Occipital lobe (tissue), 2 donors: ENCODE measurements around the gene DESI1. TPM values are rescaled to one million over a fixed set of nuclear protein-coding genes. Genes with fewer than 3 reads are reported as not detected.
"Not testable (repeated sequence)": the region's sequence is repeated elsewhere in the genome, so short reads cannot be mapped to it uniquely, and the experiment has no call there.

ENCODE experiments used
- DNase-seq: peaks from one replicate; lab custom pipeline; 2025; lab: John Stamatoyannopoulos, UW
- total RNA-seq: library from RNA; depleted of rRNA; stranded (reverse); fragments of >200 nt; gene quantifications from one replicate; pipeline ENCODE4 v1.2.3, GENCODE V29; 2014

DESI1 gene
- 18.1 TPM for total RNA-seq

GRCh38 chr22:41620589-41621098 lies at the start of gene DESI1:
Gene DESI1, minus strand, starts transcription at chr22:41621043. Its CDS starts 204 bp downstream, at chr22:41620839.
- no peak for DNase-seq

DNA sequence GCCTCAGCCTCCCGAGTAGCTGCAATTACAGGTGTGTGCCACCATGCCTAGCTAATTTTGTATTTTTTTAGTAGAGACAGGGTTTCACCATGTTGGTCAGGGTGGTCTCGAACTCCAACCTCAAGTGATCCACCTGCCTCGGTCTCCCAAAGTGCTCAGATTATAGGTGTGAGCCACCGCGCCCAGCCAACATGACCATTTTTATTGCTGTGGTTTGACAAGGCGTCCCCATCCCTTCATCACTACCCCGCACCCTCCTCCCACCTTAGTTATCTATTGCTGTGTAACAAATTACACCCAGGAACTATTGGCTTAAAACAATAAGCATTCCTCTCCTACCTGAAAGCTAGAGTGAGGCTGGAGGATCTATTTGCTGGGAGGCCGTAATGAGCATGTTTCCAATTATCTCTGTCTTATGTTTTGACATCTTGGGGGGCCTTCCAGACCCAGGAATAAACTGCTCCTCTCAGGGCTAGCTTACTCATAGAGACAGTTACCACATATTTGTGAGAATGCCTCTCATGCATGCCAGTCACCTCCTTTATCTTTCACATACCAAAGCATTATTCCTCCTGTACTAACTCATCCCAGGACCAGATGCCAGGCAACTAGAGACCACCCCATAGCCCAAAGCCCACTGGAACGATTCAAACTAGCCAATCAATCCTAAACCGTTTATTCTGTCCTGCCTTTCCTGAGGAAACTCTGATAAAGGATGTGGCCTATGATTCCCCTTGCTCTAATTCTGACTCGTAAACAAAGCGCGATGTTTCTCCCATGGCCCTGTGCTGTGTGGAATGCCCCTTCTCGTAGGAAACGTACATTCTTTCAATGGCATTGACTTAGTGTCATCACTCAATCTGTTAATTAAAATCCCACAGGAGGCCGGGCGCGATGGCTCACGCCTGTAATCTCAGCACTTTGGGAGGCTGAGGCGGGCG lies 48.4 kb upstream of the DESI1 start:
- DNase-seq, result no peak

DNA sequence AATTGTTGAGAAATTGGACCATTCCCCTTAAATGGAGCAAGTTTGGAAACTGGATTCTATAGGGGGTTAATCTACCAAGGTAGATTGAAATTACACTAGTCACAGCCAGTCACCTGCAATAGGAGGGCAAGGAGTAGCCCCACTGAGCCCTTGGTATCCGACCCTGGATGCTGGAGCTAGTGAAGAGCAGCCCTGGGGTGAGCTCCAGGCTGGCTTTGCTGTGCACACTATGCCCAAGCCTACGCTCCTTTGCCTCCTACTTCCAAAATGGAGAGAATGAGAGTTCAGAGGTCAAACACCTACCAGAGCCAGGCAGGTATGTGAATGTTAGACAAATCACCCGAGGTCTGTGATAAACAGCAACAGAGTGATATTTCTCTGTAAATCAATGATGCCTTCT lies 44.1 kb upstream of the DESI1 start:
- no peak for DNase-seq

DNA sequence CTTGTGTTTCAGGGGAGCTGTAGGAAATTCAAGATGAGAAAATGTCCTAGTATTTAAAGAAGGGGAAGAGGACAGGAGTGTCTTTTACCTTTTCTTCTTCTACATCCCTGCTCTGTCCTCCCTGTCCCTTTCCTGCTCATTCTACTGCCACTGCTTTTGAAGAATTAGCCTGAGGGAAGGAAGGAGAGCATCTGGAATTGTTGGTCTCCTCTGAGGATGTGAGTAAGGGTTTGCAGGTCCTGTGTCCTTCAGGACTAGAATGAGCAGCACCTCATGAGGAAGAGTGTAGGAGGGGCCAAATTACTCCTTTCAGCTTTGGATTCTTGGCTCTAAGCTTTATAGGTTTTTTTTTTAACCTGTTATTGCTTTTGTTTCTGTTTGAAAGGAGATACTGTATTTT lies 43.6 kb upstream of the DESI1 start:
- DNase-seq, result no peak

GRCh38 chr22:41663594-41663993 lies 42.8 kb upstream of the DESI1 start:
- not testable (repeated sequence) for DNase-seq

GRCh38 chr22:41661713-41662112 lies 40.9 kb upstream of the DESI1 start:
- DNase-seq, result no peak

DNA sequence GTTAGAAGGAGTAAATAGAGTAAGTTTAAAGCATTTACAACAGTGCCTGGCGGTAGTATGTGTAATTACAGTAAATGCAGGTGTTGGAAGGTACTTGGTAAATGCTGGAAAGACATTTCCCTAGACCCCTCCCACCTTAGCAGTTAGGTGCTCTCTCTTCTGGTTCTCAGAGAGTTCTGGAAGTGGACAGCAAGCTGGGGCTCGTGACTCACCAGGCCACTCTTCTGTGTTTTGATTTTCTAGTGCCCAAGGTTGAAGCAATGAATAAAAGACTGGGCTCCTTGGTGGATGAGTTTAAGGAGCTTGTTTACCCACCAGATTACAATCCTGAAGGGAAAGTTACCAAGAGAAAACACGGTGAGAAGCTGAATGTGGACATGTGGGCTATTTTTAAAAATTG lies 40.2 kb upstream of the DESI1 start:
- DNase-seq, result no peak

DNA sequence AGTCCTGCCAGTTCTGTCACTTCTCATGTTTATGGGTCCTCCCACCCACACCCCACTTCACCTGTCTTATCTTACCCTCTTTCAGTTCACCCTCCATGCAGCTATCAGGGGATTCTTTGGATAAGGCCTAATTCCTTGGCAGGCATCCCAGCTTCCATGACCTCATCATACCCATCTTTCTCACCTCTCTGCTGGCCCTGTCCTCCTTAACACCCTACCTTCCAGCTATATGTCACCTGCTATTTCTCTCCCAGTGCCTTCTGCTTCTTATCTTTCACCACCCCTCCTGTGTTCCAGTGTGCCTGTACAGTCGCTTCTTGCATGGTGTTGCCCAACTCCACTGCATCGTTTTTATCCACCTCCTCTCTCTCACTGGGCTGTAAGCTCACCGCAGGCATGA lies 39.6 kb upstream of the DESI1 start:
- no peak for DNase-seq

DNA sequence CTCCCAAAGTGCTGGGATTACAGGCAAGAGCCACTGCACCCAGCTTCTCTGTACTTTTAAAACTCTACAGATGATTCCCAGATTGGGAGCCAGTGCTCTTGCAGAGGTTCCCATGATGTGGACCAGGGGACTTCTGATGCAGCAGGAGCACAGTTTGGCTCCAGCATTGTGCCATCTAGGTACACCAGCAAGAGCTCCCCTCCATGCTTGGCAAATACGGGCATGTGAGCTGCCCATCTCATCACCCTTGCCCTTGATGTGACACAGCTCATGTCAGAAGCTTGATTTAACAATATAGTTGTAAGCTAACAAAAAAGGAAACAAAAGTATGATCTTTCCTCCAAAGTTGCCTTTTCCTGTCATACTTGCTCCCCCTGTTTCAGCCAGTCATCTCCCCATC lies 39.1 kb upstream of the DESI1 start:
- no peak for DNase-seq

DNA sequence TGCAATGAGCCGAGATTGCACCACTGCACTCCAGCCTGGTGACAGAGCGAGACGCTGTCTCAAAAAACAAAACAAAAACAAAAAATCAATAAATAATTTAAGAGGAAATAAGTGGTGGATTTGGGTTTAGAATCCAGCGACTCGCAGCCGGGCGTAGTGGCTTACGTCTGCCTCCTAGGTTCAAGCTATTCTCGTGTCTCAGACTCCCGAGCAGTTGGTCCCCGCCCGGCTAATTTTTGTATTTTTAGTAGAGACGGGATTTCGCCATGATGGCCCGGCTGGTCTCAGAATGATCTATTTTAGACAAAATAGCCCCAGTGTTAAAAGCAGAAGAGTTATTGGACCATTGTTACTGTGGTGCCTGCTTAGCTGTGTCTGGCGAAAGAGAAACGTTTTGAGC lies 38.0 kb upstream of the DESI1 start:
- DNase-seq, result no peak

DNA sequence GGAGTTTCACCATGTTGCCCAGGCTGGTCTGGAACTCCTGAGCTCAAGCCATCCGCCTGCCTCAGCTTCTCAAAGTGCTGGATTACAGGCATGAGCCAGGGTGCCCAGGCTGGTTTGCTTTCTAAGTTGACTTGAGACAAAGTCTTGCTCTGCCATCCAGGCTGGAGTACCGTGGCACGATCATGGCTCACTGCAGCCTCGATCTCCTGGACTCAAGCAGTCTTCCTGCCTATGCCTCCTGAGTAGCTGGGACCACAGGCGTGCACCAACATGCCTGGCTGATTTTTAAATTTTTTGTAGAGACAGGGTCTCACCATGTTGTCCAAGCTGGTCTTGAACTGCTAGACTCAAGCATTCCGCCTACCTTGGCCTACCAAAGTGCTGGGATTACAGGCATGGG lies 36.9 kb upstream of the DESI1 start:
- DNase-seq, result no peak

DNA sequence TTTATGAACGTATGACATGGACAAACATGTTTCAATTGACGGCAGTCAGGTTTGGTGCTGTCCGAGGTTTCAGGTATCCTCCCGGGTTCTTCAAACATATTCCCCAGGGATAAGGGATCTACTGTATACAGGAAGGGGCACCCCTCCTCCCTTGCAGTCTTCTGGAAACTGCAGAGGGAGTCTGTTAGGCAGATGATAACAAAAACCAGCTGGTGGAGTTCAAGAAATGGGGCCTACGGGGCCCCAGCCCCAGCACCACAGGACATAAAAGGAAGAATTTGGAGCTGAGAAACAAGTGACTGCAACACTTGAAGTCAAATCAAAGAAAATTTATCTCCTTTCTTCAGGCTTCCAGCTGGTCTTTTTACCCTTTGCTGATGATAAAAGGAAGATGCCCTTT lies 35.7 kb upstream of the DESI1 start:
- DNase-seq, result no peak

DNA sequence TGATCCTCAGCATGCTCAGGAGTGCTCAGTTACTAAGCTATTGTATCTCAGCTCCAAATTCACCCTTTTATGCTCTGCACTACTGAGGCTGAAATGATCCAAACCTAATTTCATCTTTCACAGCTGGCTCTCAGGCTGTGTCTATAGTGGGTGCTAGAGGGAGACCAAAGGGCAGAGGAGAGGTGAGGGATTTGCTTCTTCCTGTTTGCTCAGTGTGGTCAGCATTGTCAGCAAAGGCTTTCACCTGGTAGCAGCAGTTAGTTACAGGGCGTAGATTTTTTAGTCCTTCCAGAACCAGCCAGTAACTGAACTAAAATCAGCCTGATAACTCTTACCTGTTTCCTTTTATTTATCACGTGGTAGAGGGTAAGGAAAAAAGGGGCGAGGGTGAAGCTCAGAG lies 33.5 kb upstream of the DESI1 start:
- no peak for DNase-seq

- no peak for DNase-seq
Observed at GRCh38 chr22:41650821-41651220, 30.0 kb upstream of the DESI1 start.

DNA sequence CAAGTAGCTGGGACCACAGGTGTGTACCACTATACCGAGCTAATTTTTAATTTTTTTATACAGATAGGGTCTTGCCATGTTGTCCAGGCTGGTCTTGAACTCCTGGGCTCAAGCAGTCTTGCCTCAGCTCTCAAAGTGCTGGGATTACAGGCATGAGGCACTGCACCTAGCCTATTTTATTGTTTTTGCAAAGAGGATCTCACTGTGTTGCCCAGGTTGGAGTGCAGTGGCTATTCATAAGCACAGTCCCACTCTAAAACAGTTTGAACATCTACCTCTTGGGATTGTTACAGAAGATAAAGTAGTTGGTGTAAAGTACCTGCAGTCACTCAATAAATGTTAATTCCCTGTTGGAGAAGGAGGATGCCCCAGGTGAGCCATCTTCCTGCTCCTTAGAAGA lies 29.4 kb upstream of the DESI1 start:
- DNase-seq, result no peak

DNA sequence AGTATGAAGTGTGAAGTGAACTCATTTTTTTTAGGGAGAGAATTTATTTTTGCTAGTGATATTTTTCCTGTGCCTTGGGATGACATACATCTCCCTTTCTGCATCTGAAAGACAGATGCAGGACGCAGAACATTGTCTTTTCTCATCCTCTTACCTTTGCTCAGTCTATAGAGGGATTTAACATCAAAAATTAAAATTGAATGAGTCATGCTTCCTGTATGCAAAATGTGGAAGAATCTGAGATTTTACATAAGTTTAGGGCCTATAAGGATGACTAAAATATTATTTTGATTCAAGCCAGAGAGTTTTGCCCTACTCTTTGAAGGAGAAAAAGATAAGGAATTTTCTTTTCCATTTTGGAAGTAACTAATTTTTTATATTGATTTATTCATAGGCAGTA lies 27.6 kb upstream of the DESI1 start:
- DNase-seq, result no peak

- DNase-seq, result no peak
Observed at GRCh38 chr22:41647771-41648170, 26.9 kb upstream of the DESI1 start.

GRCh38 chr22:41642331-41643110 lies 21.7 kb upstream of the DESI1 start:
- no peak for DNase-seq

DNA sequence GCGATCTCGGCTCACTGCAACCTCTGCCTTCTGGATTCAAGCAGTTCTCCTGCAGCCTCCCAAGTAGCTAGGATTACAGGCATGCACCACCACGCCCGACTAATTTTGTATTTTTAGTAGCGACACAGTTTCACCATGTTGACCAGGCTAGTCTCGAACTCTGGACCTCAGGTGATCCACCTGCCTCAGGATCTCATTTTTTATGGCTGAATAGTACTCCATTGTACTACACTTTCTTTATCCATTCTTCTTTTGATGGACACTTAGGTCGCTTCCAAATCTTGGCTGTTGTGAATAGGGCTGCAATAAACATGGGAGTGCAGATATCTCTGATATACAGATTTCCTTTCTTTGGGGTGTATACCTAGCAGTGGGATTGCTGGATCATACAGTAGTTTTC lies 21.0 kb upstream of the DESI1 start:
- DNase-seq, result no peak

- no peak for DNase-seq
Observed at GRCh38 chr22:41638748-41639147, 17.9 kb upstream of the DESI1 start.

DNA sequence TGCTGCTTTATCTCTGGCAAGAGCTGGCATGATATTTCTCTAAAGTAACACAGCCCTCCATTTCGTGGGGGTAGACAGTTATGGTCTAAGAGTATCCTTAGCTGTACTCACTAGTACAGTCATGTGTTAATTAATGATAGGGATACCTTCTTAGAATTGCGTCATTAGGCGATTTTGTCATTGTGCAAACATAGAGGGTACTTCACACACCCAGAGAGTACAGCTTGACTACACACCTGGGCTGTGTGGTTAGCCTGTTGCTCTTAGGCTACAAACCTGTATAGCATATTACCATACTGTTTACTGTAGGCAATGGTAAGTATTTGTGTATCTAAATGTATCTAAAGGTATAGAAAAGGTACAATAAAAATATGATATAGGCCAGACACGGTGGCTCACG lies 17.3 kb upstream of the DESI1 start:
- no peak for DNase-seq

GRCh38 chr22:41637623-41638022 lies 16.8 kb upstream of the DESI1 start:
- DNase-seq, result not testable (repeated sequence)
